Mononuclear cell (primary cell): ENCODE results near the gene PAPOLA. TPM values are rescaled to one million over a fixed set of nuclear protein-coding genes. Genes with fewer than 3 reads are reported as not detected.

Source experiments
- H3K27me3 ChIP-seq: 2 replicates; pipeline ENCODE4 v1.6.0; 2011; ENCODE audit warnings: low read length, control low read depth; ENCODE audit not compliant: insufficient read depth
- H3K4me1 ChIP-seq: 2 replicates; pipeline ENCODE4 v1.5.1; 2011; ENCODE audit warnings: mild to moderate bottlenecking, low read length, control low read depth; ENCODE audit not compliant: insufficient read depth
- H3K4me3 ChIP-seq: 2 replicates; pipeline ENCODE4 v1.5.1; 2011; ENCODE audit warnings: mild to moderate bottlenecking, low read length, moderate library complexity
- H3K9me3 ChIP-seq: 2 replicates; pipeline ENCODE4 v1.5.1; 2011; ENCODE audit warnings: low read depth, mild to moderate bottlenecking, control low read depth, low read length
- total RNA-seq: library from RNA; depleted of rRNA; stranded (reverse); fragments of >200 nt; gene quantifications from one replicate; pipeline ENCODE4 v1.2.3, GENCODE V29; 2012

The PAPOLA gene
- total RNA-seq, 1 donor: 168 TPM

GRCh38 chr14:96568621-96569020, 66.4 kb downstream of the PAPOLA start:
- H3K4me3 ChIP-seq: no peak overlapping the region

GRCh38 chr14:96571311-96571710, 69.1 kb downstream of the PAPOLA start:
- no peaks in the 10 kb centered on the region for H3K9me3 ChIP-seq
- H3K4me1 ChIP-seq: peaks cover under 1% of the 10 kb centered on the region
- H3K27me3 ChIP-seq: no peaks in the 10 kb centered on the region
- no peak overlapping the region for H3K4me3 ChIP-seq

More at GRCh38 chr14:96568621-96569020, 66.4 kb downstream of the PAPOLA start:
- H3K4me1 ChIP-seq: no peaks in the 10 kb centered on the region
- no peaks in the 10 kb centered on the region for H3K9me3 ChIP-seq
- no peaks in the 10 kb centered on the region for H3K27me3 ChIP-seq

- no peaks in the 10 kb centered on the region for H3K9me3 ChIP-seq
- H3K4me1 ChIP-seq: peaks cover 7% of the 10 kb centered on the region
- H3K4me3 ChIP-seq: no peak overlapping the region
- no peaks in the 10 kb centered on the region for H3K27me3 ChIP-seq
These were observed 71.4 kb downstream of the PAPOLA start for GRCh38 chr14:96573473-96574100.

GRCh38 chr14:96574171-96574632, 72.0 kb downstream of the PAPOLA start:
- Histone ChIP-seq H3K27me3 (no peaks in the 10 kb centered on the region), H3K9me3 (no peaks in the 10 kb centered on the region), H3K4me3 (no peak overlapping the region), H3K4me1 (peaks cover 7% of the 10 kb centered on the region)

- Histone ChIP-seq H3K9me3 (no peaks in the 10 kb centered on the region), H3K27me3 (no peaks in the 10 kb centered on the region), H3K4me3 (no peak overlapping the region), H3K4me1 (peaks cover 7% of the 10 kb centered on the region)
These were observed 72.8 kb downstream of the PAPOLA start for GRCh38 chr14:96574633-96575632.

- Histone ChIP-seq H3K4me1 (peaks cover 7% of the 10 kb centered on the region), H3K27me3 (no peaks in the 10 kb centered on the region), H3K9me3 (no peaks in the 10 kb centered on the region), H3K4me3 (no peak overlapping the region)
These were observed 74.2 kb downstream of the PAPOLA start for GRCh38 chr14:96576359-96576758.

GRCh38 chr14:96576937-96577336, 74.8 kb downstream of the PAPOLA start:
- Histone ChIP-seq H3K4me1 (peaks cover 7% of the 10 kb centered on the region), H3K4me3 (no peak overlapping the region), H3K27me3 (no peaks in the 10 kb centered on the region), H3K9me3 (no peaks in the 10 kb centered on the region)

GRCh38 chr14:96578619-96579018, 76.4 kb downstream of the PAPOLA start:
- no peaks in the 10 kb centered on the region for H3K9me3 ChIP-seq
- H3K4me3 ChIP-seq: no peak overlapping the region
- peaks cover 7% of the 10 kb centered on the region for H3K4me1 ChIP-seq
- H3K27me3 ChIP-seq: no peaks in the 10 kb centered on the region

- Histone ChIP-seq H3K27me3 (no peaks in the 10 kb centered on the region), H3K4me3 (no peak overlapping the region), H3K9me3 (no peaks in the 10 kb centered on the region), H3K4me1 (peaks cover 7% of the 10 kb centered on the region)
These were observed 77.2 kb downstream of the PAPOLA start for GRCh38 chr14:96579358-96579757.

- H3K9me3 ChIP-seq: no peaks in the 10 kb centered on the region
- no peaks in the 10 kb centered on the region for H3K27me3 ChIP-seq
- H3K4me3 ChIP-seq: no peak overlapping the region
- peaks cover 7% of the 10 kb centered on the region for H3K4me1 ChIP-seq
These were observed 77.7 kb downstream of the PAPOLA start for GRCh38 chr14:96579855-96580254.

- Histone ChIP-seq H3K9me3 (no peaks in the 10 kb centered on the region), H3K4me1 (peaks cover 7% of the 10 kb centered on the region), H3K27me3 (no peaks in the 10 kb centered on the region), H3K4me3 (no peak overlapping the region)
These were observed 78.4 kb downstream of the PAPOLA start for GRCh38 chr14:96580566-96580965.

GRCh38 chr14:96581026-96581425, 78.8 kb downstream of the PAPOLA start:
- Histone ChIP-seq H3K27me3 (no peaks in the 10 kb centered on the region), H3K4me1 (peaks cover 7% of the 10 kb centered on the region), H3K4me3 (no peak overlapping the region), H3K9me3 (no peaks in the 10 kb centered on the region)

- Histone ChIP-seq H3K4me1 (peaks cover under 1% of the 10 kb centered on the region), H3K9me3 (no peaks in the 10 kb centered on the region), H3K4me3 (no peak overlapping the region), H3K27me3 (no peaks in the 10 kb centered on the region)
These were observed 79.7 kb downstream of the PAPOLA start for GRCh38 chr14:96581902-96582301.

- Histone ChIP-seq H3K4me1 (no peaks in the 10 kb centered on the region), H3K27me3 (no peaks in the 10 kb centered on the region), H3K9me3 (no peaks in the 10 kb centered on the region), H3K4me3 (no peak overlapping the region)
These were observed 80.3 kb downstream of the PAPOLA start for GRCh38 chr14:96582411-96582961.

- Histone ChIP-seq H3K4me1 (no peaks in the 10 kb centered on the region), H3K4me3 (no peak overlapping the region), H3K27me3 (no peaks in the 10 kb centered on the region), H3K9me3 (no peaks in the 10 kb centered on the region)
These were observed 80.8 kb downstream of the PAPOLA start for GRCh38 chr14:96582995-96583394.
